ENCODE data around the gene CYP4V2.

CYP4V2 gene

DNA sequence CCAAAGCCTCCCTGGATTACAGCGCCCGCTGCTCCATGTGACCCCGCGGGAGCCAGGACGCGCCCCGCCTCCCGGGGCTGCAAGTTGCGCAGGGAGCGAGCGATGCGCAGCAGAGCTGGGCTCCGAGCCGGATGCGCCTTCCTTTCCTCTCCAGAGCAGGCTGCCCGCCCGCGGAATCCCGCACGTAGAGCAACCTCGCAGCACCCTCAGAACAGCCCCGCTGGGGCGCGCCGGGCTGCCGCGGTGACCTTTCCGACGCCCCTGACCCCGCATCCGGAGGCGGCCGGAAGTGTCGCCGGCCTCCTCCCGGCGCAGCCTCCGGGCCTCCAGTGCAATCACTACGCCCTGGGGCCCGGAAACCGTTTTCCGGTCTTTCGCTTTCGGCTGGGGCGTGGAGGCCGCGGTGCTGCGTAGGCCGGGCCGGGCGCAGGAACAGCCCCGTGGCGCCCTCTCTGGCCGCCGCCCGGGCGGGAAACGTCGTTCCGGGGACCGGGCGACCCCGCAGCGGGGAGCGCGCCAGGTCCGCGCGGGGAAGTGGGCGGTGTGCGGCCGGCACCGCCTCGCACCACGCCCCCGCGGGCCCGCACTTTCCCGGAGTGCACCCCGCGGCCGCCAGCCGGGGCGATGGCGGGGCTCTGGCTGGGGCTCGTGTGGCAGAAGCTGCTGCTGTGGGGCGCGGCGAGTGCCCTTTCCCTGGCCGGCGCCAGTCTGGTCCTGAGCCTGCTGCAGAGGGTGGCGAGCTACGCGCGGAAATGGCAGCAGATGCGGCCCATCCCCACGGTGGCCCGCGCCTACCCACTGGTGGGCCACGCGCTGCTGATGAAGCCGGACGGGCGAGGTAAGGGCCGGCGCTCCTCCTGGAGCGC, at the start of gene CYP4V2:
TSS of gene CYP4V2 (plus strand) at position 368 of the 866 bp plus-strand sequence. CDS start at position 625, 257 bp downstream.
- peaks cover 16% of the 10 kb centered on the region for H3K27me3 ChIP-seq (ENCODE audit: insufficient read depth, insufficient read length)
- peak within 1 kb of the TSS; percentile 85 for H3K9ac ChIP-seq (ENCODE audit: insufficient read length, low read depth)
- no peak for DNase-seq (ENCODE audit: low read depth, low spot score)
- H3K9me3 ChIP-seq (ENCODE audit: insufficient read depth, low read length), result no peaks in the 10 kb centered on the region
- H3K36me3 ChIP-seq (ENCODE audit: insufficient read depth, insufficient read length, low read length), result no peaks in the 10 kb centered on the region
- TF ChIP-seq ZNF274 (IDR thresholded peaks at IDR 0.05; ENCODE audit: low read depth, low read length) (no peak), SUZ12 (IDR thresholded peaks at IDR 0.05; ENCODE audit: extremely low read depth, insufficient read depth, insufficient read length) (no peak), YY1 (IDR thresholded peaks at IDR 0.05; ENCODE audit: insufficient read depth, insufficient read length) (no peak)
- peak within 1 kb of the TSS; percentile 75 for H3K4me3 ChIP-seq (ENCODE audit: insufficient read length, low read depth)
- no peaks in the 10 kb centered on the region for H3K4me1 ChIP-seq (ENCODE audit: insufficient read depth, insufficient read length)

DNA sequence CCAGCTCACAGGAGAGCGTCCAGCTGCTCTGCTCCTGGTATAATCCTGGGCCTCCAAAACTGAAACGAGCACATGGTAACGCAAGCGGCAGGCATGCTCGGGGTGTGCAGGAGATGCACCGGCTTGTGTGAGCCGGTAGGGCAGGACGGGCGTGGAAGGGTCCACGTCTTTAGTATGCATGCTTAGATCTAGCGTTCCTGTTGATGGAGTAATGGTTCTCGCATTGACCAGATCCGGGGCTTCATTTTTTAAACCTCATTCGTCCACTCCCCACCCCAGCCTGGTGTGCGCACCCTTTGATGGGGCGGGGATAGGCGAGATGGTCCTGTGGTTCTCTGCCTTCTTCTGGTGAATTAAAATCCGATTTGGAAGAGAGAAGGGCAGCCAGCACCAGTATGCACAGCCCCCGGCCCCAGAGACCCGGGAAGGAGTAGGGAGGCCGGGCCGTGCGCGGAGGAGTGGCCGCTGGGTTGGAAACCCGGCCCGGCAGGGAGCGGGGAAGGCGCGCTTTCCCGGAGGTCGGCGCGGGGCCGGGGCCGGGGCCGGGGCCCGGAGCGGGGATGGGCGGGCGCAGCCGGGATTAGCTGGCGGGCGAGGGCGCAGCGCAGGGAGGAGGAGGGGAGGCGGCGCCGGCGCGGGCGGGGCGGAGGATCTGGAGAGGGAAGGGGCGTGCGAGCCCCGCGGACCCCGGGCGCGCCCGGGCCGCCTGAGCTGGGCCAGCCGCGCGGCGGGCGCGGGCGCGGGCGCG, 47.0 kb upstream of the CYP4V2 start:
- peak; percentile 38 for DNase-seq (ENCODE audit: low read depth, low spot score)
- no peak for TF ChIP-seq YY1 (IDR thresholded peaks at IDR 0.05; ENCODE audit: insufficient read depth, insufficient read length)
- no peak for TF ChIP-seq SUZ12 (IDR thresholded peaks at IDR 0.05; ENCODE audit: extremely low read depth, insufficient read depth, insufficient read length)
- TF ChIP-seq ZNF274 (IDR thresholded peaks at IDR 0.05; ENCODE audit: low read depth, low read length), result no peak
- Histone ChIP-seq H3K9me3 (ENCODE audit: insufficient read depth, low read length) (no peaks in the 10 kb centered on the region), H3K4me3 (ENCODE audit: insufficient read length, low read depth) (peak overlapping the region; percentile 44), H3K36me3 (ENCODE audit: insufficient read depth, insufficient read length, low read length) (no peaks in the 10 kb centered on the region), H3K4me1 (ENCODE audit: insufficient read depth, insufficient read length) (peaks cover 2% of the 10 kb centered on the region), H3K27me3 (ENCODE audit: insufficient read depth, insufficient read length) (peaks cover 38% of the 10 kb centered on the region), H3K9ac (ENCODE audit: insufficient read length, low read depth) (peak overlapping the region; percentile 61)

DNA sequence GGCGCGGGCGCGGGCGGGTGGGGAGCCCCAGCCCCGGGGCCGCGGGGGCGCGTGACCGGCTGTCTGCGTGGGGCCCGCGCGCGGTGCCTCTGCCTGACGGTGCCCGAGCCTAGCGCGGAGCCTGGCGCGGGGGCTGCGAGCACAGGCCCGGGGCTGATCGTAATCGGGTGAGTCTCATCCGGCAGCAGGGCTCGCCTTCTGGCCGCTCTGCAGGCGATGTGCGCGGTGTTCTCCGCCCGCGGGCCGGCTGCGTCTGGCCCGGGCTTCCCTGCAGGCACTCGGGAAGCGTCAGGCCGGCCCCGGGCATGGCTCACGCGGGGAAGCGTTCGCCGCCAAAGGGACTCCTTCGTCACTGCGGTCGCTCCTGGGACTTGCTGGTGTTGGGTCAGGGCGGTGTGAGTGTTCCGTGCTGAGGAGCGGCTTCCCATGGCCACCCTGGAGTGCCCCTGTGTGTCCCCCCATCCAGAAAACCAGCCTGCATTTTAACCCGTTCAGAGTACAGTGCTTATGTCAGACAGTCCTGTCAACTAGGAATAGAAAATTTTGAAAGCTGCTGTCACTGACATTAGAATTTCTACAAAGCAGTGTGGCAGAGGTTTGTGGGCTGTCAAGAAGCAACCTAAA, 46.3 kb upstream of the CYP4V2 start:
- no peak for DNase-seq (ENCODE audit: low read depth, low spot score)
- peaks cover 2% of the 10 kb centered on the region for H3K4me1 ChIP-seq (ENCODE audit: insufficient read depth, insufficient read length)
- TF ChIP-seq YY1 (IDR thresholded peaks at IDR 0.05; ENCODE audit: insufficient read depth, insufficient read length), result no peak
- no peak for TF ChIP-seq ZNF274 (IDR thresholded peaks at IDR 0.05; ENCODE audit: low read depth, low read length)
- no peak for TF ChIP-seq SUZ12 (IDR thresholded peaks at IDR 0.05; ENCODE audit: extremely low read depth, insufficient read depth, insufficient read length)
- H3K36me3 ChIP-seq (ENCODE audit: insufficient read depth, insufficient read length, low read length), result no peaks in the 10 kb centered on the region
- H3K4me3 ChIP-seq (ENCODE audit: insufficient read length, low read depth), result peak overlapping the region; percentile 49
- peak overlapping the region; percentile 79 for H3K9ac ChIP-seq (ENCODE audit: insufficient read length, low read depth)
- H3K9me3 ChIP-seq (ENCODE audit: insufficient read depth, low read length), result no peaks in the 10 kb centered on the region
- peaks cover 38% of the 10 kb centered on the region for H3K27me3 ChIP-seq (ENCODE audit: insufficient read depth, insufficient read length)

DNA sequence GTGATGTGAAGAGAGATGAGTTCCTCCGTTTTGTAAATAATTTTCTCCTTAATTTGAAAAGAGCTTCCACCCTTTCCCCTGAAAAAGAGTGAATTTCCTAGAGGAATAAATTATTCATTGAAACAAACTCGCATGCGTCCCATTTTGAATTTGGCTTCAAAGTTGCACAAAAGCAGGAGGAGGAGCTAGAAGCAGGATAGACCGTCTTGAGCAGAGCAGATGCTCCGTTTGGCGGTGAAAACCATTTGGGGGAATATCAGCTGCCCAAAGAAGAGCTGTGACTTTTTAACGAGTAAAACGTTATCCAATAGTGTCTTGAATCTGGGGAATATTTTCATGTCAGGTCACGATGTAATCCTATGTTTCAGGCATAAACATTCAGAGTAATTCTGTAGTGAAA, 44.9 kb upstream of the CYP4V2 start:
- TF ChIP-seq ZNF274 (IDR thresholded peaks at IDR 0.05; ENCODE audit: low read depth, low read length) (no peak), YY1 (IDR thresholded peaks at IDR 0.05; ENCODE audit: insufficient read depth, insufficient read length) (no peak), SUZ12 (IDR thresholded peaks at IDR 0.05; ENCODE audit: extremely low read depth, insufficient read depth, insufficient read length) (no peak)
- peaks cover 38% of the 10 kb centered on the region for H3K27me3 ChIP-seq (ENCODE audit: insufficient read depth, insufficient read length)
- DNase-seq (ENCODE audit: low read depth, low spot score), result no peak
- no peaks in the 10 kb centered on the region for H3K9me3 ChIP-seq (ENCODE audit: insufficient read depth, low read length)
- no peak overlapping the region for H3K4me3 ChIP-seq (ENCODE audit: insufficient read length, low read depth)
- H3K4me1 ChIP-seq (ENCODE audit: insufficient read depth, insufficient read length), result peaks cover 2% of the 10 kb centered on the region
- no peak overlapping the region for H3K9ac ChIP-seq (ENCODE audit: insufficient read length, low read depth)
- H3K36me3 ChIP-seq (ENCODE audit: insufficient read depth, insufficient read length, low read length), result no peaks in the 10 kb centered on the region

DNA sequence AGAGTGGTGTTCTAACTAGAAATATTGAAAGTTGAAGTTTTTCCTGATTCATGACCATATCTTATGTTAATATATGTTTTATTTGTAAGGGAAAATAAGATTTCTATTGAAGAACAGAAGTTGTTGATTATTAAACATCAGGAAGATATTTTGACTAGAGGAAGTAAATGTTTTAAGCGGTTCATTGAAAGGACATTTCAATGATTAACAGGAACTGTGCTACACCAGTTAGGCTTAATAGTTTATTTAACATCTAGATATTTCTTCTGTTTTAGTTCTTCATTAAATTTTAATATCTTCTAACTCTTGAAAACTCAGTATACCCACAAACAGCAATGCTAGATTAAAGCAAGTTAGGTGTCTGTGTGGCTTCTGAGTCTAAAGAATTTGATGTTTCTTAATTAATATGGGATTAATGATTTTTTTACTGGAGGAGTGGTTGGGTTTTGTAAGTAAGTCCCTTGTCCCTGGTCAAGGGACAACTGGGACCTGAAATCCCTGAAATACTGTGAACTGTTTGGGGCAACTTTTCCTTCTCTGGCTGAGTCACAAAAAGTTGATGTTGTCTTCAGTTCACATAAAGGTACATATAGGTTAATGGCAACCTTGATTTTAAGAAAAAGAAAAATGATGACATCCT, 42.9 kb upstream of the CYP4V2 start:
- Histone ChIP-seq H3K4me3 (ENCODE audit: insufficient read length, low read depth) (no peak overlapping the region), H3K9ac (ENCODE audit: insufficient read length, low read depth) (no peak overlapping the region), H3K9me3 (ENCODE audit: insufficient read depth, low read length) (no peaks in the 10 kb centered on the region), H3K27me3 (ENCODE audit: insufficient read depth, insufficient read length) (peaks cover 38% of the 10 kb centered on the region), H3K36me3 (ENCODE audit: insufficient read depth, insufficient read length, low read length) (no peaks in the 10 kb centered on the region), H3K4me1 (ENCODE audit: insufficient read depth, insufficient read length) (peaks cover 2% of the 10 kb centered on the region)
- DNase-seq (ENCODE audit: low read depth, low spot score), result no peak
- TF ChIP-seq YY1 (IDR thresholded peaks at IDR 0.05; ENCODE audit: insufficient read depth, insufficient read length) (no peak), ZNF274 (IDR thresholded peaks at IDR 0.05; ENCODE audit: low read depth, low read length) (no peak), SUZ12 (IDR thresholded peaks at IDR 0.05; ENCODE audit: extremely low read depth, insufficient read depth, insufficient read length) (no peak)

DNA sequence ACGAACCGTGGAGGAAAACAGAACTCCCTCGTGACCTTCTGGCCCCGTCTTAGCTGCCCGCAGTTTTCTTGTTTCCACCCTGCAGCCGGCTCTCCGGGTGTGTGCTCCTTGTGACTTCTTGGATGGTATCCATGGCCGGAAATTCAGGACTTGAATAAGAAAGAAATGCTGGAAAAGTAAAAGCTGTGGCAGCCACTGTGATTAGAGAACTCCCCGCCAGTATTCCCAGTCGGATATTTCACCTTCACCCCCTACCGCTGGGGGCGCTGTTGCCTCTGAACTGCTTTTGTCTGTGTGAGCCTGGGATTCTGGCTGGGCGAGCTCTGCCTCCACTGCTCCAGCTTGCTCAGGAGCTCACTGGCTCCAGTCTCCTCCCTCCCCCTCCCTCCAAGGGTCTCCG, 41.5 kb upstream of the CYP4V2 start:
- H3K4me3 ChIP-seq (ENCODE audit: insufficient read length, low read depth), result no peak overlapping the region
- TF ChIP-seq ZNF274 (IDR thresholded peaks at IDR 0.05; ENCODE audit: low read depth, low read length), result no peak
- no peak for TF ChIP-seq SUZ12 (IDR thresholded peaks at IDR 0.05; ENCODE audit: extremely low read depth, insufficient read depth, insufficient read length)
- TF ChIP-seq YY1 (IDR thresholded peaks at IDR 0.05; ENCODE audit: insufficient read depth, insufficient read length), result no peak

More for the DNA sequence above, 41.5 kb upstream of the CYP4V2 start:
- Histone ChIP-seq H3K9ac (ENCODE audit: insufficient read length, low read depth) (no peak overlapping the region), H3K9me3 (ENCODE audit: insufficient read depth, low read length) (no peaks in the 10 kb centered on the region), H3K27me3 (ENCODE audit: insufficient read depth, insufficient read length) (peaks cover 28% of the 10 kb centered on the region), H3K36me3 (ENCODE audit: insufficient read depth, insufficient read length, low read length) (no peaks in the 10 kb centered on the region), H3K4me1 (ENCODE audit: insufficient read depth, insufficient read length) (no peaks in the 10 kb centered on the region)
- no peak for DNase-seq (ENCODE audit: low read depth, low spot score)

All from NT2/D1 (cell line).